Endothelial cell of umbilical vein (primary cell): ENCODE data around the gene KRTAP10-6.

Source experiments
- CTCF ChIP-seq, 2 donors: IDR thresholded peaks; 1 replicate in 1 of 2; 2 replicates in 1 of 2; pipeline ENCODE4 v1.5.1; 2011; ENCODE audit warnings: low read length in 2 of 2, mild to moderate bottlenecking in 2 of 2, moderate library complexity in 2 of 2, control low read depth in 1 of 2, inconsistent platforms in 1 of 2, low read depth in 1 of 2; ENCODE audit not compliant: insufficient read depth in 1 of 2; ENCODE audit errors: extremely low read depth in 1 of 2
- EZH2 ChIP-seq: IDR thresholded peaks from 2 replicates; pipeline ENCODE4 v1.6.1; 2012; ENCODE audit warnings: borderline replicate concordance, low read depth, mild to moderate bottlenecking, moderate library complexity, low read length, inconsistent platforms; ENCODE audit not compliant: severe bottlenecking
- FOS ChIP-seq: IDR thresholded peaks from 2 replicates; pipeline ENCODE4 v1.6.1; 2011; ENCODE audit warnings: mild to moderate bottlenecking, low read length, moderate library complexity, borderline replicate concordance; ENCODE audit not compliant: insufficient read depth
- JUN ChIP-seq: IDR thresholded peaks from 2 replicates; pipeline ENCODE4 v1.6.1; 2011; ENCODE audit warnings: borderline replicate concordance, low read depth; ENCODE audit not compliant: insufficient read length, insufficient read depth
- MAX ChIP-seq: IDR thresholded peaks from 2 replicates; pipeline ENCODE4 v1.6.1; 2011; ENCODE audit not compliant: insufficient read depth, insufficient read length
- MYC ChIP-seq: IDR thresholded peaks from one replicate; pipeline ENCODE4 v1.6.1; 2011; ENCODE audit warnings: mild to moderate bottlenecking, low read depth, low read length
- POLR2A ChIP-seq: IDR thresholded peaks from 2 replicates; pipeline ENCODE4 v1.6.1; 2012; ENCODE audit warnings: low read depth, mild to moderate bottlenecking, control low read depth, low read length
- POLR2AphosphoS5 ChIP-seq: IDR thresholded peaks from 2 replicates; pipeline ENCODE4 v1.6.1; 2012; ENCODE audit warnings: low read depth, mild to moderate bottlenecking, control low read depth, low read length, moderate library complexity; ENCODE audit not compliant: insufficient read depth

GRCh38 chr21:44547656-44548331, 44.5 kb downstream of the KRTAP10-6 start:
- TF ChIP-seq CTCF (IDR thresholded peaks at IDR 0.05; ENCODE audit: extremely low read depth in 1 of 2, insufficient read depth in 1 of 2, low read depth in 1 of 2, low read length in 2 of 2) (no peak), MYC (no peak), MAX (no peak), POLR2AphosphoS5 (no peak), POLR2A (no peak), EZH2 (no peak), JUN (no peak), FOS (no peak)
